ENCODE results near the gene IQCN.

Gene IQCN

GRCh38 chr19:18306888-18307260, 32.6 kb upstream of the IQCN start:
- peak; percentile 32 for DNase-seq (ENCODE audit: low read depth)

- DNase-seq (ENCODE audit: low read depth) = no peak
Measured at GRCh38 chr19:18306209-18306887, 32.1 kb upstream of the IQCN start.

GRCh38 chr19:18304458-18305310, 30.4 kb upstream of the IQCN start:
- no peak for DNase-seq (ENCODE audit: low read depth)

GRCh38 chr19:18304208-18304457, 29.9 kb upstream of the IQCN start:
- DNase-seq (ENCODE audit: low read depth) = no peak

- DNase-seq (ENCODE audit: low read depth) = no peak
Measured at GRCh38 chr19:18301718-18302111, 27.5 kb upstream of the IQCN start.

- DNase-seq (ENCODE audit: low read depth) = no peak
Measured at GRCh38 chr19:18300930-18301717, 26.9 kb upstream of the IQCN start.

- no peak for DNase-seq (ENCODE audit: low read depth)
Measured at GRCh38 chr19:18299654-18300053, 25.4 kb upstream of the IQCN start.

GRCh38 chr19:18298601-18299000, 24.3 kb upstream of the IQCN start:
- DNase-seq (ENCODE audit: low read depth) = no peak

- no peak for DNase-seq (ENCODE audit: low read depth)
Measured at GRCh38 chr19:18297308-18297707, 23.1 kb upstream of the IQCN start.

- no peak for DNase-seq (ENCODE audit: low read depth)
Measured at GRCh38 chr19:18295034-18295451, 20.8 kb upstream of the IQCN start.

- no peak for DNase-seq (ENCODE audit: low read depth)
Measured at GRCh38 chr19:18294467-18294864, 20.2 kb upstream of the IQCN start.

GRCh38 chr19:18293642-18294466, 19.6 kb upstream of the IQCN start:
- DNase-seq (ENCODE audit: low read depth) = no peak

GRCh38 chr19:18292810-18293641, 18.8 kb upstream of the IQCN start:
- DNase-seq (ENCODE audit: low read depth) = peak; percentile 57

GRCh38 chr19:18292462-18292809, 18.2 kb upstream of the IQCN start:
- DNase-seq (ENCODE audit: low read depth) = no peak

- DNase-seq (ENCODE audit: low read depth) = peak; percentile 55
Measured at GRCh38 chr19:18291590-18292461, 17.6 kb upstream of the IQCN start.

- DNase-seq (ENCODE audit: low read depth) = no peak
Measured at GRCh38 chr19:18291019-18291524, 16.8 kb upstream of the IQCN start.

GRCh38 chr19:18290302-18291018, 16.2 kb upstream of the IQCN start:
- DNase-seq (ENCODE audit: low read depth) = no peak

- DNase-seq (ENCODE audit: low read depth) = no peak
Measured at GRCh38 chr19:18289471-18290301, 15.4 kb upstream of the IQCN start.

Measured in fibroblast of the conjunctiva (primary cell).